Non-pigmented ciliary epithelial cell (primary cell): ENCODE measurements around the gene CETN2.
"Not testable (repeated sequence)": the region's sequence is repeated elsewhere in the genome, so short reads cannot be mapped to it uniquely, and the experiment has no call there.

Source experiments
- DNase-seq: peaks from one replicate; pipeline ENCODE4 v3.0.0-alpha.2; 2010; ENCODE audit warnings: low read depth

The CETN2 gene

GRCh38 chrX:152830312-152831305 lies at the start of gene CETN2, which contains the start of gene NSDHL:
TSS of gene CETN2 (minus strand) at chrX:152830757. CDS start at chrX:152830710, 47 bp downstream.
TSS of gene NSDHL (plus strand) at chrX:152831063. CDS start at chrX:152846325, 15,262 bp downstream.
- DNase-seq = peak; percentile 68

- DNase-seq = no peak
These were observed 48.6 kb upstream of the CETN2 start for GRCh38 chrX:152878976-152879755.

GRCh38 chrX:152876931-152877840 lies 46.6 kb upstream of the CETN2 start:
- DNase-seq = no peak

GRCh38 chrX:152873361-152873760 lies 42.8 kb upstream of the CETN2 start:
- no peak for DNase-seq

- DNase-seq = no peak
These were observed 42.0 kb upstream of the CETN2 start for GRCh38 chrX:152872522-152872921.

- no peak for DNase-seq
These were observed 40.7 kb upstream of the CETN2 start for GRCh38 chrX:152871260-152871659.

GRCh38 chrX:152869972-152870371 lies 39.4 kb upstream of the CETN2 start:
- DNase-seq = no peak

- DNase-seq = no peak
These were observed 35.8 kb upstream of the CETN2 start for GRCh38 chrX:152866386-152866785.

GRCh38 chrX:152865232-152865920 lies 34.8 kb upstream of the CETN2 start:
- no peak for DNase-seq

- no peak for DNase-seq
These were observed 31.3 kb upstream of the CETN2 start for GRCh38 chrX:152861826-152862225.

GRCh38 chrX:152861116-152861515 lies 30.6 kb upstream of the CETN2 start:
- DNase-seq = no peak

GRCh38 chrX:152853986-152854385 lies 23.4 kb upstream of the CETN2 start:
- no peak for DNase-seq

GRCh38 chrX:152850465-152850864 lies 19.9 kb upstream of the CETN2 start:
- no peak for DNase-seq

- no peak for DNase-seq
These were observed 16.7 kb upstream of the CETN2 start for GRCh38 chrX:152847281-152847680.

GRCh38 chrX:152845618-152846240 lies 15.2 kb upstream of the CETN2 start:
- no peak for DNase-seq

- DNase-seq = no peak
These were observed 13.7 kb upstream of the CETN2 start for GRCh38 chrX:152844256-152844655.

GRCh38 chrX:152843852-152844251 lies 13.3 kb upstream of the CETN2 start:
- no peak for DNase-seq

- no peak for DNase-seq
These were observed 12.3 kb upstream of the CETN2 start for GRCh38 chrX:152842772-152843338.

GRCh38 chrX:152835470-152835869 lies 4.9 kb upstream of the CETN2 start:
- DNase-seq = not testable (repeated sequence)

GRCh38 chrX:152833378-152833777 lies 2.8 kb upstream of the CETN2 start:
- DNase-seq = no peak
